Activated naive CD8-positive, alpha-beta T cell (primary cell): ENCODE data around the gene FAM181B.
A peak's percentile ranks its signal among the peaks of the same experiment; 100 is the strongest.

Source experiments
- H3K27ac Mint-ChIP-seq: one replicate; pipeline ENCODE4 v1.8.0; 2021; ENCODE audit warnings: mixed read lengths
- H3K27me3 Mint-ChIP-seq: one replicate; pipeline ENCODE4 v1.8.0; 2021; ENCODE audit warnings: mixed read lengths
- H3K36me3 Mint-ChIP-seq: one replicate; pipeline ENCODE4 v1.8.0; 2021; ENCODE audit warnings: mixed read lengths
- H3K4me1 Mint-ChIP-seq: one replicate; pipeline ENCODE4 v1.8.0; 2021; ENCODE audit warnings: low read depth, mixed read lengths
- H3K4me3 Mint-ChIP-seq: one replicate; pipeline ENCODE4 v1.8.0; 2021; ENCODE audit warnings: mild to moderate bottlenecking, mixed read lengths
- H3K9me3 Mint-ChIP-seq: one replicate; pipeline ENCODE4 v1.8.0; 2021; ENCODE audit warnings: low read depth, mixed read lengths

The FAM181B gene

DNA sequence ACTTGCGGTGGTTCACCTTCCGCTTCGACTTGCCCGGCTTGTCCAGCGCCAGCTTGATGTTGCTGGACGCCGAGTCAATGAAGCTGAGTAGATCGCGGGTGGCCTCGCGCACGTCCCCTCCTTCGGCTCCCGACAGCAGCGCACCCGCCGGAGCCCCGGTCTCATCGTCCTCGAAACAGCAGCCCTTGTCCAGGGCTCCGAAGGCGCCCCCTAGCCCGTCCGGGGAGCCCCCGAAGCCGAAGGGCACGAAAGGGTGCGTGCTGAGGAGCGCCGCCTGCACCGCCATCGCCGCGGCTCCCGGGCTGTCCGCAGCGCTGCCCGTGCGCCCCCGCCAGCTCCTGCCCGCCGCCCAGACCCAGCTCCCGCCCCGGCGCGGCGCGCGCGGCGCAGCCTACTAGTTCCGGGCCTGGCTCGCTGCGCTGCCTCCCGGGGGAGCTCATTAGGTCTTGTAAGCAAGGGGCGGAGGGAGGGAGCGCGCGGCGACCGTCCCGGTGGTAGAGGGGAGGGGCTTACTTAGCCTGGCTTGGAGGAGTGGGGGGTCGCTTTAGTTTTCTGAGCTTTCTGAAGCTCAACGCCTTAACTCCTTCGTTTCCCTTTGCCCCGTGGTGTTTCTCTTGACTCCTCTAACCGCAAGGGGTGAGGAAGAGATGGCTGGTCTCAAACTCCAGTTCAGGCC lies at the start of gene FAM181B:
Gene FAM181B (minus strand): TSS at position 421 of the 676 bp plus-strand sequence. CDS start 135 bp downstream, at position 286.
- Mint-ChIP-seq H3K4me1 (peaks cover 16% of the 10 kb centered on the region), H3K4me3 (peak within 1 kb of the TSS; percentile 78), H3K27ac (no peak within 1 kb of the TSS), H3K27me3 (peaks cover 33% of the 10 kb centered on the region), H3K9me3 (no peaks in the 10 kb centered on the region), H3K36me3 (no peaks in the 10 kb centered on the region)

GRCh38 chr11:82782825-82783374 lies 49.2 kb upstream of the FAM181B start:
- H3K4me1 Mint-ChIP-seq: no peaks in the 10 kb centered on the region
- H3K36me3 Mint-ChIP-seq: no peaks in the 10 kb centered on the region

DNA sequence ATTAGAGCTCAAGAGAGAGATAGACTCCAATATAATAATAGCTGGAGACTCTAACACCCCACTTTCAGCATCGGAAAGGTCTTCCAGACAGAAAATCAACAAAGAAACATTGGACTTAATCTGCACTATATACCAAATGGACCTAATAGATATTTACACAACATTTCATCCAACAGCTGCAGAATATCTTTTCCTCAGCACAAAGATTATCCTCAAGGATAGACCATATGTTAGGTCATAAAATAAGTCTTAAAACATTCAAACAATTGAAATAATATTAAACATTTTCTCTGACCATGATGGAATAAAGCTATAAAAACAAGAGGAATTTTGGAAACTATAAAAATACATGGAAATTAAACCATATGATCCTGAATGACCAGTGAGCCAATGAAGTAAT lies 45.1 kb upstream of the FAM181B start:
- Mint-ChIP-seq H3K27ac (no peak overlapping the region), H3K4me3 (no peak overlapping the region), H3K36me3 (peaks cover 11% of the 10 kb centered on the region), H3K27me3 (peaks cover 1% of the 10 kb centered on the region), H3K4me1 (no peaks in the 10 kb centered on the region), H3K9me3 (peaks cover 21% of the 10 kb centered on the region)

More at GRCh38 chr11:82782825-82783374, 49.2 kb upstream of the FAM181B start:
- no peaks in the 10 kb centered on the region for H3K27me3 Mint-ChIP-seq
- H3K4me3 Mint-ChIP-seq: no peak overlapping the region
- H3K9me3 Mint-ChIP-seq: peaks cover 9% of the 10 kb centered on the region
- no peak overlapping the region for H3K27ac Mint-ChIP-seq

GRCh38 chr11:82776377-82776776 lies 42.7 kb upstream of the FAM181B start:
- Mint-ChIP-seq H3K4me1 (no peaks in the 10 kb centered on the region), H3K9me3 (peaks cover 16% of the 10 kb centered on the region), H3K27me3 (peaks cover 3% of the 10 kb centered on the region), H3K4me3 (no peak overlapping the region), H3K36me3 (peaks cover 14% of the 10 kb centered on the region), H3K27ac (no peak overlapping the region)

DNA sequence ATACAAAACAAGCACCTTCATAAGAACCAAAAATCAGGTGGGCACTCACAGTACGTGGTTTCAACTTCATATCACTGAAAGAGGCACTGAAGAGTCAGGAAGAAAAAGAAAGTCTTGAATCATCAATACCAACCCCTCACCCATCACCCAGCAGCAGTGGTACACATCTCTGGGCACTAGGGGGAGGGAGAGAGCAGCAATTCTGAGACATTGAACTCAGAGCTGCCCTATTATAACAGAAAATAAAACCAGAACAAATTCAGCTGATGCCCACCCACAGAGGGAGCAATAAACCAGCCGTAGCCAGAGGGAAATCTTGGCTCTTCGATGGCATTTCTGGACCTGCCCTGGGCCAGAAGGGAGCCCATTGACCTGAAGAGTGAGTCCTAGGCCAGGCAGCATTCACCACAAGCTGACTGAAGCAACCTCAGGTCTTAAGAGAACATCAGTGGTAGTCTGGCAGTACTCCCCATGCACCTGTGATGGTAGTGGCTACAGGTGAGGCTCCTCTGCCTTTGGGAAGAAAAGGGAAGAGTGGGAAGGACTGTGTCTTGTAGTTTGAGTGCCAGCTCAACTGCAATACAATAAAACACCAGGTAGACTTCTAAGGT lies 42.2 kb upstream of the FAM181B start:
- H3K36me3 Mint-ChIP-seq: peaks cover 14% of the 10 kb centered on the region
- H3K27ac Mint-ChIP-seq: no peak overlapping the region
- no peaks in the 10 kb centered on the region for H3K4me1 Mint-ChIP-seq
- H3K9me3 Mint-ChIP-seq: peaks cover 12% of the 10 kb centered on the region
- no peak overlapping the region for H3K4me3 Mint-ChIP-seq
- peaks cover 3% of the 10 kb centered on the region for H3K27me3 Mint-ChIP-seq

DNA sequence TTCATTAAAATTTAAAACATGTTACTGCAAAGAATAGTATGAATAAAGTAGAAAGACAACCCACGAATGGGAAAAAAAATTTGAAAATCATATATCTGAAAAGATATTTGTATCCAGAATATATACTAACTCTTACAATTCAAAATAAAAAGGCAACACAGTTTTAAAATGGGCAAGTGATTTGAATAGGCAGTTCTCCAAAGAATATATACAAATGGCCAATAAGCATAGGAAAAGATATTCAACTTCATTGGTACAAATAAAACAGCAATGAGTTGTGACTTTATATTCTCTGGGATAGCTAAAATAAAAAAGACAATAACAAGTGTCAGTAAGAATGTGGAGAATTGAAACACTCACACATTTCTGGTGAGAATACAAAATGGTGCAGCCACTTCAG lies 41.6 kb upstream of the FAM181B start:
- H3K27ac Mint-ChIP-seq: no peak overlapping the region
- H3K27me3 Mint-ChIP-seq: peaks cover 3% of the 10 kb centered on the region
- no peak overlapping the region for H3K4me3 Mint-ChIP-seq
- H3K9me3 Mint-ChIP-seq: peaks cover 12% of the 10 kb centered on the region
- no peaks in the 10 kb centered on the region for H3K4me1 Mint-ChIP-seq
- peaks cover 14% of the 10 kb centered on the region for H3K36me3 Mint-ChIP-seq

- Mint-ChIP-seq H3K4me3 (no peak overlapping the region), H3K36me3 (peaks cover 8% of the 10 kb centered on the region), H3K27me3 (peaks cover 3% of the 10 kb centered on the region), H3K27ac (no peak overlapping the region), H3K9me3 (peaks cover 5% of the 10 kb centered on the region), H3K4me1 (no peaks in the 10 kb centered on the region)
Measured at GRCh38 chr11:82771781-82772180, 38.1 kb upstream of the FAM181B start.

DNA sequence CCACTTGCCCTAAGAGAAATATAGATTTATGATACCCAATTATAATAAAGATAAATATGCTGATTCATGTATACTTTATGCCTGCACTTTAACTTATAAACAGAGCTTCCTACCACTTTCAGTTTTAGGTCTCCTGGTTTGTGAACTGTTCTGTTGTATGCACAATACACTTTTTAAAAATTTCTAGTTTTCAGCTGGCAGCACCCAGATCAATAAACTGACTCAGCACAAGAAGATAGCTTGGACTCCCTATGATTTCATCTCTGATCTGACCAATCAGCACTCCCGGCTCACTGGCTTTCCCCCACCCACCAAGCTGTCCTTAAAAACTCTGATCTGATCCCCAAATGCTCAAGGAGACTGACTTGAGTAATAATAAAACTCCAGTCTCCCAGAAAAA lies 33.5 kb upstream of the FAM181B start:
- Mint-ChIP-seq H3K4me1 (peaks cover 5% of the 10 kb centered on the region), H3K27ac (no peak overlapping the region), H3K4me3 (no peak overlapping the region), H3K27me3 (no peaks in the 10 kb centered on the region), H3K36me3 (peaks cover under 1% of the 10 kb centered on the region), H3K9me3 (no peaks in the 10 kb centered on the region)

DNA sequence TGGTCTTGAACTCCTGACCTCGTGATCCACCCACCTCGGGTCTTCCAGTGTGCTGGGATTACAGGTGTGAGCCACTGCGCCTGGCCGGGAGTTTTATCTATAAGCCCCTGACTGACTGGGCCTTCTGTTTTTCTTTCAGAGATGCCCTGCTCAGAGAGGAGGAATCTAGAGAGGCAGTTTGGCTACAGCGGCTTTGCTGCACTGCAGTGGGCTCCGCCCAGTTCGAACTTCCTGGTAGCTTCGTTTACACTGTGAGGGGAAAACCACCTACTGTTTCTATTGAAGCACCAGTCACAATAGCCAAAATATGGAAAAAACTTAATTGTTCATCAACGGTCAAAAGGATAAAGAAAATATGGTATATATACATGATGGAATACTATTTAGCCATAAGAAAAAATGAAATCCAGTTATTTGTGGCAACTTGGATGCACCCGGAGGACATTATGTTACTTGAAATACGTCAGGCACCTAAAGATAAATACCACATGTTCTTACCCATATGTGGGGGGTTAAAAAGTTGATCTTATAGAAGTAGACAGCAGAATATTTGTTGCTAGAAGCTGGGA lies 31.9 kb upstream of the FAM181B start:
- Mint-ChIP-seq H3K36me3 (peaks cover 3% of the 10 kb centered on the region), H3K4me3 (no peak overlapping the region)

DNA sequence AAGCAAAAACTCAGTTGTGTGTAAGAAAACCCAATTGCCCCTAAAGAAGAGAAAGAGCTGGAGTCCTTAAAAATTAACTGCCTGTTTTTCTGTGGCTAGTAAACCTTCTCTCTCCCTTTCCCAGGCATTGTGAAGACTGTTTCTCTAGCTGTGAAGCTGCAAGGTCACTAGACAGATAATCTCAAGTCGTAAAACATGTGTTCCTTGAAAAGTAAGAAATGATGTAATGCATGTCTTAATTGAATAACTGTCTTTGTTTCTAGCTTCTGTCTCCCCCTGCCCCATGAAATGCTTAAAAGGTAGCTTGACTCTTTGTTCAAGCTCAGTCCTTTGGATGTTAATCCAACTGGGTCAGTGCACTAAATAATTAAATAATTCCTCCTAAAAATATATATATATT lies 29.5 kb upstream of the FAM181B start:
- no peaks in the 10 kb centered on the region for H3K9me3 Mint-ChIP-seq
- no peaks in the 10 kb centered on the region for H3K27me3 Mint-ChIP-seq
- no peak overlapping the region for H3K27ac Mint-ChIP-seq
- H3K4me1 Mint-ChIP-seq: peaks cover 7% of the 10 kb centered on the region
- H3K36me3 Mint-ChIP-seq: peaks cover 3% of the 10 kb centered on the region
- H3K4me3 Mint-ChIP-seq: no peak overlapping the region

More for the DNA sequence above, 31.9 kb upstream of the FAM181B start:
- Mint-ChIP-seq H3K4me1 (peaks cover 5% of the 10 kb centered on the region), H3K27me3 (no peaks in the 10 kb centered on the region), H3K9me3 (no peaks in the 10 kb centered on the region), H3K27ac (no peak overlapping the region)

GRCh38 chr11:82759649-82760048 lies 26.0 kb upstream of the FAM181B start:
- Mint-ChIP-seq H3K27me3 (no peaks in the 10 kb centered on the region), H3K4me1 (peaks cover 24% of the 10 kb centered on the region), H3K27ac (no peak overlapping the region), H3K9me3 (no peaks in the 10 kb centered on the region), H3K4me3 (no peak overlapping the region), H3K36me3 (peaks cover 3% of the 10 kb centered on the region)

DNA sequence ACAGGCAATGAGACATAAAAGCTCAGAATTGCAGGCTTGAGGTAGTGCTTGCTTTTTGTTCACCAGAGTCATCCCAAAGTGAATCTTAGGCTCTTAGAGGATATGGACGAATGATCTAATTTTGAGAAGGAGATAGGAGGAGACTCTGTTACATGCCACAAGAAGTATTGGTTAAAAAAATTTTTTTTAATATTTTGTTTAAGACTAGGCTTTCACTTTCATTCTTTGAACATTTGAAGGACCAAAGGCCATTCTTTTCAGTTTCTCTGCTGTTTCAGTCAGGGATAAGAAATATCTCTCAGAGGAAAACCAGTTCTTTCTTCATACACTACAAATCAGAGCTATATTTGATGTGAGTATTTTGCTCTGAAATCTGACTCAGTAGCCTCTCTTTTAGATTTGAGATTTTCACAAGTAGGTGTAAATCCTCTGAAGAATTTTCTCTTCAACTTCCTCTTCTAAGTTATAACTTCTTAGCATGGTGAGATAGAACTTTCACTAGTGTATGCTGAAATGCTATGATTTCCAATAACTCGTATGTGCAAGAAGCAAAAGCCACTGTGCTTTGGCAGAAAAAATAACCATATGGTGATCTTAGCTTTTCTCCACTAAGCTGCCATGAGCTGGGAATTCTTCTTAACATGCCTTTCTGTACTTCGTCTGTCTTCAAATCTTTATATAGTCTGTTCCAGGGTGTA lies 24.1 kb upstream of the FAM181B start:
- no peaks in the 10 kb centered on the region for H3K9me3 Mint-ChIP-seq
- H3K4me1 Mint-ChIP-seq: peaks cover 24% of the 10 kb centered on the region
- peak overlapping the region; percentile 61 for H3K4me3 Mint-ChIP-seq
- no peak overlapping the region for H3K27ac Mint-ChIP-seq
- H3K27me3 Mint-ChIP-seq: no peaks in the 10 kb centered on the region
- H3K36me3 Mint-ChIP-seq: peaks cover 3% of the 10 kb centered on the region

GRCh38 chr11:82756765-82757639 lies 23.3 kb upstream of the FAM181B start:
- H3K27ac Mint-ChIP-seq: peak overlapping the region; percentile 30
- peak overlapping the region; percentile 61 for H3K4me3 Mint-ChIP-seq

DNA sequence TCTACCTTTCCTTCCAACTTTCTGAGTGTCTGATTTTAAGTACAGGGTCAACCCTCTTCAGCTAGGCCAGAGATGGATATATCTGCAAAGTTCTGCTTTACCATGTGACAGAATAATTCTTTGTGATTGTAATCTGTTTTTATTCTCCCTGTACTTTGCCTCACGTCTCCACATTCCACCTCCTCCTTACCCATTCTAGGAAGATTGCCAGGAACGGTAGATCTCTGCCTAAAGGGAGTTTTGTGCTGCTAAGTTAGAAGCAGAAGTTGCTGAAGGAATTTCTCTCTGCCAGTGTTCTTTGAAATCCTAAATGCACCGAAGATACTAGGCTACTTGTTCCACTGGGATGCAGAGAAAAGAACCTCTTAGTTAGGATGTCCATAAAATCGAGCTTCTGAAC lies 20.7 kb upstream of the FAM181B start:
- Mint-ChIP-seq H3K27ac (no peak overlapping the region), H3K4me1 (peaks cover 46% of the 10 kb centered on the region), H3K36me3 (no peaks in the 10 kb centered on the region), H3K4me3 (no peak overlapping the region), H3K27me3 (no peaks in the 10 kb centered on the region), H3K9me3 (no peaks in the 10 kb centered on the region)

More at GRCh38 chr11:82756765-82757639, 23.3 kb upstream of the FAM181B start:
- Mint-ChIP-seq H3K27me3 (no peaks in the 10 kb centered on the region), H3K9me3 (no peaks in the 10 kb centered on the region), H3K4me1 (peaks cover 24% of the 10 kb centered on the region), H3K36me3 (peaks cover under 1% of the 10 kb centered on the region)
